Epithelial cell of esophagus (primary cell): ENCODE results near the gene ZNRD2.
A peak's percentile ranks its signal among the peaks of the same experiment; 100 is the strongest.

Source experiments
- DNase-seq: peaks from one replicate; pipeline ENCODE4 v3.0.0; 2010; ENCODE audit warnings: low read depth
- H3K4me3 ChIP-seq: 2 replicates; pipeline ENCODE4 v1.5.1; 2011; ENCODE audit warnings: mild to moderate bottlenecking, low read length, control low read depth
- TF ChIP-seq, protein P1 (sequence below): IDR thresholded peaks from 2 replicates; pipeline ENCODE4 v1.5.1; 2011; ENCODE audit warnings: low read depth, mild to moderate bottlenecking, low read length, control low read depth, inconsistent platforms; ENCODE audit not compliant: insufficient read depth; ENCODE audit errors: missing control alignments

ZNRD2 gene

DNA sequence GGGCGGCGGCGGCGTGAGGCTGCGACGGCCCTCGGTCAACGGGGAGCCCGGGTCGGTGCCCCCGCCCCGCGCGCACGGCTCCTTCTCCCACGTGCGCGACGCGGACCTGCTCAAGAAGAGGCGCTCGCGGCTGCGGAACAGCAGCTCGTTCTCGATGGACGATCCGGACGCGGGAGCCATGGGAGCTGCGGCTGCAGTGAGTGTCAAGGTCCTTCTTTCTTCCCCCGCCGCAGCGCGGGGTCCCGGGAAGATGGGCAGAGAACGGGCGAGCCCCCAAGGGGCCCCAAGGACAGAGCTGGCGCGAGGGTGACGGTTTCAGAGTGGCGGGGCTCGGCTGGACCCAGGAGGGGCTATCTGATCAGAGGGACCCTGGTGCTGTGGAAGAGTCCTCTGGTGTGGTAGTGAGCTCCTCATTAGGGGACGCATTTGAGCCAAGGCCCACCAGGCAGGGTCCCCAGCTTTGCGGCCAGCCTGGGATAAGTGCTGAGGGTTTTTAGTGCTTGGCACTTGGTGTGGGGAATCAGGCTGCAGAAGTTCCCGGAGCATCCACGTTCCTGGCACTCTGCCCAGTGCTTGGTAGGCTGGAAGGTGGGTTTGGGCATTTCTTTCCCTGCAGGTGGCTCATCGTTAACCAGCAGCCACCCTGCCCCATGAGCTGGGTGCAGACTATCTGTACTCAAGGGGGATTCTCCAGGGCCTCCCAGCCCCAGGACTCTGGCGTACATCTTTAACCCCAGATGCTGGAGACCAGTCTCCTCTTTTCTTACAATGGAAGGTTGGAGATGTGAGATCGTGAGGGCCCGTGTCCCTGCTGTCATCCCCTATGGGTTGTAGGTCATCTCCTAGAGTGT, 15.3 kb downstream of the ZNRD2 start:
- no peak overlapping the region for H3K4me3 ChIP-seq

DNA sequence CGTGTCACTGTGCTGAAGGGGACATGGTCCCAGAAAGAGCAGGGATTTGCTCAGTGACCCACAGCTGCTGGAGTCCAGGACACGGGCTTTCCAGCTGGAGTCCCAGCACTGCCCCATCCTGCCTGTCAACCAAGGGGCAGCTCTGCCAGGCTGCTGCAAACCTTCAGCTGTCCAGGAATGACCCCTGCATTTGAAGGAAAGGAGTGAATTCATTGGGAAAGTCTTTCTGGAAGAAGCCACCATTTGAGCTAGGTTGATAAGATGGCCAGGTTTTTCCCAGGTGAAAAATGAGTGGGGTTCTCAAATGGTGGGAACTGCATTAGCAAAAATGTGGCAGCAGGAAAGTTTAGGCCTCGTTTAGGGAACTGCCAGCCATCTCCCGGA, 16.0 kb downstream of the ZNRD2 start:
- H3K4me3 ChIP-seq, result no peak overlapping the region
- TF ChIP-seq, protein P1, sequence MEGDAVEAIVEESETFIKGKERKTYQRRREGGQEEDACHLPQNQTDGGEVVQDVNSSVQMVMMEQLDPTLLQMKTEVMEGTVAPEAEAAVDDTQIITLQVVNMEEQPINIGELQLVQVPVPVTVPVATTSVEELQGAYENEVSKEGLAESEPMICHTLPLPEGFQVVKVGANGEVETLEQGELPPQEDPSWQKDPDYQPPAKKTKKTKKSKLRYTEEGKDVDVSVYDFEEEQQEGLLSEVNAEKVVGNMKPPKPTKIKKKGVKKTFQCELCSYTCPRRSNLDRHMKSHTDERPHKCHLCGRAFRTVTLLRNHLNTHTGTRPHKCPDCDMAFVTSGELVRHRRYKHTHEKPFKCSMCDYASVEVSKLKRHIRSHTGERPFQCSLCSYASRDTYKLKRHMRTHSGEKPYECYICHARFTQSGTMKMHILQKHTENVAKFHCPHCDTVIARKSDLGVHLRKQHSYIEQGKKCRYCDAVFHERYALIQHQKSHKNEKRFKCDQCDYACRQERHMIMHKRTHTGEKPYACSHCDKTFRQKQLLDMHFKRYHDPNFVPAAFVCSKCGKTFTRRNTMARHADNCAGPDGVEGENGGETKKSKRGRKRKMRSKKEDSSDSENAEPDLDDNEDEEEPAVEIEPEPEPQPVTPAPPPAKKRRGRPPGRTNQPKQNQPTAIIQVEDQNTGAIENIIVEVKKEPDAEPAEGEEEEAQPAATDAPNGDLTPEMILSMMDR, result no peak
- DNase-seq, result no peak

More for the DNA sequence above, 15.3 kb downstream of the ZNRD2 start:
- DNase-seq, result no peak
- TF ChIP-seq, protein P1, result no peak

DNA sequence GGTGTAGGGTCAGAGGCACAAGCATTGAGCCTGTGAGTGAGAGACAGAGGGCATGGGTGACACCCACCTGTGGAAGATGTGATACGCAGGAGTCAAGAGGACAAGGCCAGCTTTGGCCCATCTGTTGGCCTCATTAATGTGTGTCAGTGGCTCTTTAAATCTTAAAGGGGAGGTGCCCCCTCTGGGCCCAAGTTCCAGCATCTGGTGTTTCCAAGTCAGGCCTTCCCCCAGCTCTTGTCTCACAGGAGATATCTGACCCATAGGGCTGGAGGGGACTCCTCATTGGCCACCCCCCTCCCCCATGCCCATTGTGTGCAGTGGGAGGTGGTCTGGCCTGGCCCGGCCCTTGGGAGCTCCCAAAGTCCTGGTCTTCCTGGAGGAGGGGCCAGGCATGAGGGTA, 16.4 kb downstream of the ZNRD2 start:
- DNase-seq, result no peak
- TF ChIP-seq, protein P1, result no peak

DNA sequence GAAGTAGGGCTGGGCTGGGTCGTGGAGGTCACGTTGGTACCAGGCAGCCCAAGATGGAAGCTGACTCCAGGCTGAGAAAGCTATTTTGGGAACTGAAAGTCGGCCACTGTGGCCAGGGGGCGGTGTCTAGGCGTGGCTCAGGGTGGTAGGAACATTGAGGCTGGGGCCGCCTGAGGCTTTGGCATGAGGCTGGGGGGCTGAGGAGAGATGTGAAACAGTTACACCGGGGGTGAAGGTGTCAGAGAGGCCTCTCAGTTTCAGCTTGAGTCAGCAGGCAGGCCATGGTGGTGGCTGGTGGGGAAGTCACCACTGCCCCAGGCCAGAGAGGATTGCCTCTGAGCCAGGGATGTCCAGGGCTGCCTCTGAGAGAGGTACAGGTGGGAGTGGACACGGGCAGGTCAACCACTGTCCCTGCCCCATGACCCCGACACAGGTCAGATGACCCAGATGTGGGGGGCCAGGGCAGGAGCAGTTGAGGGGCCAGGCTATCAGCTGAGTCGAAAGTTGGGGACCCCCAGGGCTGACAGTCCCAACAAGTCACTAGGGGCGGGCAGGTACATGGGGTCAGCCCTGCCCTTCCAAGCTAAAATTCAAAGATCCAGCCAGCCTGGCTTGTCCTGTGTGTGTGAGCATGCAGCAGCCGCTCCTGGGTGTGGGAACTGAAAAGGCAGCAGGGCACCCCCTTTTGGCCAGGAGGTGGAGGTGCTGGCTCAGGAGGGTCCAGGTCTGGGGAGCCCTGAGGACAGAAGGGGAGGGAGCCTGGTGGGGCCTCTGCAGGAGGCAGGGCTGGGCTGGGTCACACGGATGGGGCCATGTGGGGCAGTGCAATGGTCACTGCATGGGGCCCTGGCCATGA, 18.1 kb downstream of the ZNRD2 start:
- TF ChIP-seq, protein P1, result peak; percentile 55
- no peak overlapping the region for H3K4me3 ChIP-seq

More for the DNA sequence above, 16.4 kb downstream of the ZNRD2 start:
- no peak overlapping the region for H3K4me3 ChIP-seq

DNA sequence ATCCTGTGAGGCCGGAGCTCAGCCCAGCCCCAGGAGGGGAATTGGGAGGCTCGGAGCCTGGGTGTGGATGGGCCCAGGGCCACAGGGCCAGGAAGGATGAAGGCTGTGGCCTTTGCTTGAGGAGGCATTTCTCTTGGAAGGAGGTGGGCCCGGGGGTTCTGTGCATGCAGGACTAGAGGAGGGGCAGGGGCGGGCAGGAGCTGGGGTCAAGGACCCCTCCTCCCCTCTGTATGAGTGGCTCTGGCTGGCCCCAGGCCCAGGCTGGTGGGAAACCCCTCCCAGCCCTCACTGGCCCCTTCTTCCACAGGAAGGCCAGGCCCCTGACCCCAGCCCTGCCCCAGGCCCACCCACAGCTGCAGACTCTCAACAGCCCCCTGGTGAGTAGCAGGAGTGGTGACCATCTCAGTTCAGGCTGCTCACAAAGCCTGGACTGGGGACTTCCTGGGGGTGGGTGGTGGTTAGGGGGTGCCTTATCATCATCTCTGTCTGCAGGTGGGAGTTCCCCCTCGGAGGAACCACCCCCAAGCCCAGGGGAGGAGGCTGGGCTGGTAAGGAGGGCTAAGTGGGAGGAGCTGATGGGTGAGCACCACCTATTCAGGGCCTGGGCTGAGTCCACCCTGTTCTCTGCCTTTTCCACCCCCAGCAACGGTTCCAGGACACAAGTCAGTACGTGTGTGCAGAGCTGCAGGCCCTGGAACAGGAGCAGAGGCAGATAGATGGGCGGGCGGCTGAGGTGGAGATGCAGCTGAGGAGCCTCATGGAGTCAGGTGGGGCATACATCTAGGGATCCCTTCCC, 19.4 kb downstream of the ZNRD2 start:
- DNase-seq, result no peak
- TF ChIP-seq, protein P1, result no peak
- H3K4me3 ChIP-seq, result no peak overlapping the region

More for the DNA sequence above, 18.1 kb downstream of the ZNRD2 start:
- DNase-seq, result peak; percentile 72

DNA sequence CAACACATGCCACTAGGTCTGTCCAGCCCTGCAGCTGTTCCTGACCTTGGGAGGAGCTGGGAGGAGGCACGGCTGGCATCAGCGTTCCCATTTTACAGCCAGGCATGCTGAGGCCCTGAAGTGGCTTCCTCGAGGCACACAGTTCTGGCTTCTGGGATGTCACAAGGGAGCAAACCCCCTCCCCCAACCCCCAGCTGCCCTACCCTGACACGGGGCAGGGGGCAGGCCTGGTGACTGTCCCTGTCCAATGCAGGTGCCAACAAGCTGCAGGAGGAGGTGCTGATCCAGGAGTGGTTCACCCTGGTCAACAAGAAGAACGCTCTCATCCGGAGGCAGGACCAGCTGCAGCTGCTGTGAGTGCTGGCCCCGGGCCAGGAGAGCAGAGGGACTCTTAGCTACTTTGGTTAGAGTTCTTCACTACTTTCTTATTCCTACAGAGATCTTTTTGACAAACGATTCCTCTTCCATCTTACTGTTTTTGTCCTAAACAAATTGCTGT, 20.0 kb downstream of the ZNRD2 start:
- no peak for DNase-seq
- H3K4me3 ChIP-seq, result no peak overlapping the region
- TF ChIP-seq, protein P1, result no peak
